Sigmoid colon (tissue), 4 donors: ENCODE measurements around the gene MAP3K8.

ENCODE experiments used
- CTCF ChIP-seq, 4 experiments: fragments of 450-650 bp in 3 of 4; fragments of 200-600 bp in 1 of 4; IDR thresholded peaks; one replicate each; pipeline ENCODE4 v1.5.1; 2016 to 2019; ENCODE audit warnings: antibody characterized with exemption in 4 of 4, mild to moderate bottlenecking in 3 of 4, moderate library complexity in 2 of 4
- EP300 ChIP-seq, 4 donors: sonication (generic); formaldehyde crosslinking; IDR thresholded peaks; one replicate each; pipeline ENCODE4 v1.6.1; 2017; ENCODE audit warnings: antibody characterized with exemption in 4 of 4

GRCh38 chr10:30392564-30392990 lies 41.4 kb upstream of the MAP3K8 start:
- peak; percentile 86 to 95 (median 90) for TF ChIP-seq CTCF (IDR thresholded peaks at IDR 0.05)
- TF ChIP-seq EP300 (IDR thresholded peaks at IDR 0.05) = no peak
